ENCODE results near the gene TP53BP2.
"Not testable (repeated sequence)": the region's sequence is repeated elsewhere in the genome, so short reads cannot be mapped to it uniquely, and the experiment has no call there.

Gene TP53BP2

DNA sequence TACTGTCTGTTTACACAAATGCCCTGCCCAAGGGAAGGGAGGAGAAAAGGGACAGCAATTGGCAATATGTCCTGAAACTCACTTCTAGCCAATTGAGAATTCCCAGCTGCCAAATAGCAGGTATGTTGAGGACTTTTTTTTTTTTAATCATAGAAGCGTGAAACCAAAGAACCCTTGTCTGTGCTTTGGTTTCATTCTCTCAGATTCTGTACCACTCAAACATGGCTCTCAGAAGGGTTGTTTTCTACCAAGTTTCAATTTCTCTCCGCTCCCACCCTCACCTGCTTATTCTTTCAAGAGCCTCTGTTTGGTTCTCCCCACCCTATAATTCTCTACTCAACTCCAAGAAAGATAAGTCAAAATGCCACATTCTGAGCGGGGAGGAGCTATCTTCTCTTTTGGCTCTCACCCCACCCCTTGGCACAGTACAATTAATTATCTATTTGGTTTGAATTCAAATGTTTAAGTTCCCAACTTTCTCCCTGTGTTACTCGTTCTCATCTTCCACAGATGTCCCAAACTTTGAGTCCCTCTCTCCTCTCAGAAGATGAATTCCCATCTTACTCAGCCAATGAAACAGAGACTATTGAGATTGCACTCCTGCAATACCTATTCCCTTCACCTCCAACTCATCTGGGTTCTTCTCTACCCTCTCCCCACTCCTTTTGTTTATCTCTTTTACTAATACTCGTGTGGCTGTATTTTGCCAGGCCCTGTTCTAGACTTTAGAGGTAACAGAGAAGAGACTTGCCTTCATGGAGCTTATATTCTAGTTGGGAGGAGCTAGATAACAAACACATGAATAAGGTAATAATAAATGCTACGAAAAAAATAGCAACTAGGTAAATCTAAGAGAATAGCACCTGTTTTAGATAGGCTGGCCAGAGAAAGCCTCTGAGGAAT is 3.9 kb upstream of the TP53BP2 start:
- DNase-seq: peak; percentile 38

DNA sequence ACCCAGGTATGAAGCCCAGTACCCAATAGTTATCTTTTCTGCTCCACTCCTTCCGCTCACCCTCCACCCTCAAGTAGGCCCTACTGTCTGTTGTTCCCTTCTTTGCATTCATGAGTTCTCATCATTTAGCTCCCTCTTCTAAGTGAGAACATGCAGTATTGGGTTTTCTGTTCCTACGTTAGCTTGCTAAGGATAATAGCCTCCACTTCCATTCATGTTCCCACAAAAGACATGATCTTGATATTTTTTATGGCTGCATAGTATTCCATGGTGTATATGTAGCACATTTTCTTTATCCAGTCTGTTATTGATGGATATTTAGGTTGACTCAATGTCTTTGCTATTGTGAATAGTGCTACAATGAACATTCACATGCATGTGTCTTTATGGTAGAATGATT is 2.8 kb upstream of the TP53BP2 start:
- DNase-seq: no peak

DNA sequence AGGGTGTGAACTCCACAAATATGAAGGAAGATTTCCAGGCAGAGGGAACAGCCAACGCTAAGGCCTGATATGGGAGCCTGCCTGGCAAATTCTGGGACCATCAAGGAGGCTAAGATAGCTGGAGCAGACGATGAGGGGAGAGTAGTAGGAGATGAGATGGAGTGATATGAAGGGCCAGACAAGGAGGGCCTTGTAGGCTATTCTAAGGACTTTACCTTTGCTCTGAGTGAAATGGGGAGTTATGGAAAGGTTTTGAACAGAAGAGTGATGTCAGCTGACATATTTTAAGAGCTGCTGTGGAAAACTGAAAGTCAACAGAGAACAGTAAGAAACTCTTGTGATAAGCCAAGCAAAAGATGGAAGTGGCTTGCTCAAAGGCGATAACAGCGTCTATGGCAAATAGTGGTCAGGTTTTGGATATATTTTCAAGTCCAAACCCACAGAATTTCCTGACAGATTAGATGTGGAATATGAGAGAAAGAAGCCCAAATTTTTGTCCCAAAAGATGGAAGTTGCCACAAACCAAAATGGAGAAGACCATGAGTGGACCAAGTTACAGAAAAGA is 2.1 kb upstream of the TP53BP2 start:
- DNase-seq: peak; percentile 64

DNA sequence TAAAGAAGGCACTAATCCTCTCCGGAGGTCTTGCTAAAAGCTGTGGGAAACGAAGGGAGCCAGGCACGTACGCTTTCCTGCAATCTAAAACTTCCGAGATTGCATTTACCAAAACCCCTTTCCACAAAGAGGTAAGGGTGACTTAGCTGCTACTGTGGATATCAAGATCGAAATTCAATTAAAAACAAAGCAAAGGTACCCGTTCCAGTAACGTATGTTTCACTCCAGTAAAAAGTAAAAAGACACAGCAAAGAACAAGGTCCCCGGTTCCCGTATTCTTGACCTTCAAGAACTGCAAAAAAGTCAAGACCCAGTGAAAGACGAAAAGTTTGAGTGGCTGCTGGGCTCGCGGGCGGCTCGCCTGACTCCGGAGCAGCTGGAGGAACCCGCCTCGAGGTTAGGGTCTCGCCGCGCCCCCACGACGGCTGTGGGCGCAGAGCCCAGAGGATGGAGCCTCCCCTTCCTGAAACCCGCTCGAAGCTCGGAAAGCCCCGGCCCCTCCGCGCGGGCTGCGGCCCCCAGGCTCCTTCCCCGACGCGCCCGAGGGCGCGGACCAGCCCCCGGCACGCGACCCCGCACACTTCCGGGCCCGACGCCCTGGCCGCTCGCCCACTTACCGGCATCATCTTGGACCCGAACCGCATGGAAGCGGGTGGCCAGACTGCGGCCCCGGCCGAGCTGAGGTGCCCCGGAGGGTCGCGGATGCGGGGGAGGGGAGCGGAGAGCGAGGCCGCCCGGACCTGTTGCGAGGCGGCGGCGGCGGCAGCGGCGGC is 524 bp downstream of the TP53BP2 start:
- DNase-seq: peak; percentile 71

DNA sequence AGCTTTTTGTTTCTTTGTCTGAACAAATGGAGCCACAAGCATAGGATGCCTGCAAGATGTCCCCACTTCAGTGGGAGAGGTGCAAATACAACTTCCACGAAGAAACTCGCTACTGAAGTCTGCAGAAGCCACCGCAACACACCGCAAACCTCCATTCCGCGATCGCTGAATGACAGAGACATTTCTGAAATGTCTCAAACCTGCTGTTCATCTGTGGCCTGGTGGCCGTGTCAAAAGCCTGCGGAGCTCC is 1.0 kb downstream of the TP53BP2 start:
- peak; percentile 57 for DNase-seq

DNA sequence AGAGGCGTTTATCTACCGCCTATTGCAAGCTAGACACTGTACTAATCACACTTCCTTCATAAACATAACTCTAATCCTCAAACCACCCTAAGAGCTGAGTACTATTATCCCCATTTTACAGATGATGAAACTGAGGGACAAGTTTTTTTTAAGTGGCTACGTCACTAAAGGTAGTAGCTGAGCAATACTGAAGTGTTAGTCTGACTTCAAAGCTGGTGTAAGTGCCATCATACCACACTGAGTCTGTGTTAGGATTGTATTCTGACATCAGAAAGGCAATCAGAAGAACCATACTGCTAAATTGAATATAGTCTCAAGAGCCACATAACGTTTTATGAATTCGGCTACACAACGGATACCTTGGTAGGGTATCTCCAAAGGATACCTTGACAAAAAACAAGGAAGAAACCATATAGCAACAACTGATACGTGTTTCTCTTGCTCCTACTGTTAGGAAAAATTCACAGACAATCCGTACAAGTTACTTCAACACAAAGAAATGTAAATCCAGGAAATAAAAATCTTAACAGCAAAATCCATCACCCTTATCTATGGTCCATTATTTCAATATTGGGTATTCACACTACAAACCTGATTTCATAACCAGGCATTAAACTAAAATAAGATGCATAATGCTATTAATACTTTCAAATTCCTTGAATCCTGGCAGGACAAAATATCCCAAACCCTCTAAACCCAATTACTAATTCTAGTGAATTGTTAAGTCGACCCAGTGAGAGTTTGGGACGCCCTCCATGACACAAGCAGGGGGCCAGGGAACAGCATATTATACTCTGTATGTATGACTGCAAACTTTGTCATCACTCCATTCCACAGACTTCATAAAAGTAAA is 1.6 kb downstream of the TP53BP2 start:
- no peak for DNase-seq

DNA sequence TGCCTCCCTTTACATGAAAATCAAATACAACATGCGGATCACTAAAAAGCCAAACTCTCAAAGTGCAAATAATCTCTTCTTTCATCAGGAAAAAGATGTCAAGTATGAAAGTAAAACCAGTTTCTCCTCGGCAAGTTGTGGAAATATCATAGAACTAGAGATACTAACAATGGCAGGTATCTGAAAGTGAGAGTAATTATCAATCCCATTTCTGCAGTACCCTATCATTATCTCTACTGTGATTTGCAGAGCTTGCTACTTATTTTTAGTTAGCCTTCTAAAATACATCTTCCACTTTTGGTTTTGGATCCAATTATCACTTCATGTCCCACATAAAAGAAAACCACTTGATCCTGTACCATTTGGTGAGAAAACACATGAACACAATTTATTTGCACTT is 3.0 kb downstream of the TP53BP2 start:
- no peak for DNase-seq

DNA sequence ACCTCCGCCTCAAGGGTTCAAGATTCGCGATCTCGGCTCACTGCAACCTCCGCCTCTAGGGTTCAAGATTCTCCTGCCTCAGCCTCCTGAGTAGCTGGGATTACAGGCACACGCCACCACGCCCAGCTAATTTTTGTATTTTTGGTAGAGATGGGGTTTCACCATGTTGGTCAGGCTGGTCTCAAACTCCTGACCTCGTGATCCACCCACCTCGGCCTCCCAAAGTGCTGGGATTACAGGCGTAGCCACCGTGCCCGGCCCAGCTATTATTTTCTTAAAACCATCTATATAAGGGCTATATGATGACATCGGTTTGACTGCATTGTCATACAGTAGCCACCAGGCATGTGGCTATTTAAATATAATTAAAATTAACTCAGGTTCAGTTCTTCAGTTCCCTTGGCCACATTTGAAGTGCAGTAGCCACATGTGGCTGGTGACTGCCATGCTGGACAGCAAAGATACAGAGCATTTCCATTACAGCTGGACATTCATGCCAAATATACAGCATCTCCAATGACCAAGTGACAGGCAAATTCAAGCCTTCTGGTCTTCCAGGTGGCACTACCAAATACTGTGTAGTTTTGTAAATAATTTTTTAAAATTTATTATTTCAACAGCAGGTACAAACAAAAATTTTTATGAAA is 3.6 kb downstream of the TP53BP2 start:
- not testable (repeated sequence) for DNase-seq

DNA sequence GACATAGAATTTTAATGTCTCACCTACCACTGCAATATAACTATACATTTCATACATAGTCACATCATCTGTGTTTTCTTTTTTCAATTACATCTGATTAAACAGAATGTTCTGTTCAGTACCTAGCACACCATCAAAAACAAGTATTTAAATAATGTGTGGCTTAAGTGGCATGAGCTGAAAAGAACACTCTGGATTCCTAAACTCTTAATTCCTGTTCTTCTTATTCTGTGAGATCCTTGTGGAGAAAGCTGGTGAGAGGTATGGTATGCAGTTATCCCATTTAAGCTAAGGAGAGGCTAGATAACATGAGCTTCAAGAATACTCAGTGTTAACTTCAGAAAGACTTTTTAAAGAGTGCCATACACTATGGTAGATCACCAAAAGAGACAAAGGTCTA is 5.5 kb downstream of the TP53BP2 start:
- no peak for DNase-seq

DNA sequence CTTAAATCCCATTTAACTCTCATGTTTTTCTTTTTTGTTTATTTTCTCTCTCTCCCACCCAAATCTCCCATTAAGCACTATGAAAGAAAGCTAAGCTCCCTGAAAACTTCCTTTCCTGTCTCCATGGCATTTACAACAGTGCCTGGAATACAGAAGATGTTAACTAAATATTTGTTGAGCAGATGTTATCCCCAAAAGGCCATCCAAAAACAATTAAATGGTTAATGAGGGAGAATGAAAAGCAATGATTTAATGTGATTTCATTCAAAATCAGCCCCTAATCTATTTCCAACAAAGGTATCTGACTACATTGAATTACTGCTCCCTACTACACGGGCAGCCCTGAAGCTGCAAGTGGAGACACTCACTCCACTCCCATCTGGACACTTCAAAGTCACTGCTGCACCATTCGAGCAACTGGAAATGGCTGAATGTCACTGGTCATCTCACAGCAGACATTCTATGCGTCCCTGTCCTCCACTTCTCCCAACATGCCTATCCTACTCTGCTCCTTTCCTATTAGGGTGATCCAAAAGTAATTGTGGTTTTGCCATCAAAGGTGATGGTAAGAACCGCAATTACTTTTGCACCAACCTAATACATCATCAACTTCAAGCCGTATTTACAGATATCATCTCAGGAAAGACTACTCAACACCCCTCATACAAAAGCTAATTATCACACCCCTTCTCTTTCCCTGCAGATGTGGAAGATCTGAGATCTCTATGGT is 7.5 kb downstream of the TP53BP2 start:
- no peak for DNase-seq

DNA sequence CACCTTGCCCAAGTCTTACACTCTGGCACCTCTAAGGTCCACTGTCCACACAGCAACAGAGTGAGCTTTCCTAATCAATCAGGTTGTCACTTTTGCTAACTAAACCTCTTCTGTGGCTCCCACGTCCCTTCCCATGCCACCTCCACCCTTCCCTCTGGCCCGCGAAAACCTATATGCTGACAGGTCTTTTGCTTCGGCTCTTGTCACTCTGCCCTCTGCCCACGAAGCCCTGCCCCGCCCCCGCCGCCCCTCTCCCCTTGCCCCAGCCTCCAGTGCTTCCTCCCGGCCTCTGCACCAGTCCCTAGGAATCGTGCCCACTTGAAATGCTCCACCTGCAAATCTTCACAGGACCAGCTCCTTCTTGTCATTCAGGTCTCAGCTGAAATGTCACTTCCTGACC is 8.1 kb downstream of the TP53BP2 start:
- DNase-seq: no peak

DNA sequence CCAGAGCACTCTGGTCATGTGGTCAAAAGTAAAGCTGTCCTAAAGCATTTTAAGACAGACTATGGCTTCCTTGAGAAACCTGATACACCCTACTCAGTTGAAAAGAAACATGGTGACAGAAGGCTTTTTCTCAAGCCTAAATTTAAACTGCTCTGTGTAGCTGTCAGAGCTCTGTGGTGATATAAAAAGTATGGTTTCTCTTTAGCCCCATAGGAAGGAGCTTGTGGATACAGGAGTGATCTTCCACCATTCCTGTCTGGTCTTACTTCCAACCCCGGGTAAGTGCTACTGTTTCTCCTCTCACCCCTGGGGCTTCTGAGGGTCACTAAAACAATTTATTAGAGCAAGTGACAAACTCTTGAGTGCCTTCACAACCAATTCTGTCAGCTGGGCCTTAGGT is 8.5 kb downstream of the TP53BP2 start:
- no peak for DNase-seq

DNA sequence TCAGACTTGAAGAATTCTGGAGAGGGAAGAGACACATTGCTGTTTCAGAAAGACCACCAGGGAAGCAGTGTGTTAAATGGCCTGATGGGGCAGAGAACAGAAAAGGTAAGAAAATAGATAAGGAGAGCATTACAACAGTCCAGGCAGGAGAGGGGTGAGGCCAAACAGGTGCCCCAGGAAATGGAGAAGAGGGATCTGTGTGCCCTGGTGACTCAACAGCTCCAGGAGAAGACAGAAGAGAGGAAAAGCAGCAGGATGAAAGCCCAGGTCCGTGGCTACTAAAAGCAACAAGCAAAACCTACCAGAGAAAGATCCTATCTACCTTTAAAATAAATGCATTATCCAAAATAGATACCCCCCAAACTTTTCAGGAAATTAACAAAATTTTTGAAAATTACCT is 9.2 kb downstream of the TP53BP2 start:
- DNase-seq: no peak

DNA sequence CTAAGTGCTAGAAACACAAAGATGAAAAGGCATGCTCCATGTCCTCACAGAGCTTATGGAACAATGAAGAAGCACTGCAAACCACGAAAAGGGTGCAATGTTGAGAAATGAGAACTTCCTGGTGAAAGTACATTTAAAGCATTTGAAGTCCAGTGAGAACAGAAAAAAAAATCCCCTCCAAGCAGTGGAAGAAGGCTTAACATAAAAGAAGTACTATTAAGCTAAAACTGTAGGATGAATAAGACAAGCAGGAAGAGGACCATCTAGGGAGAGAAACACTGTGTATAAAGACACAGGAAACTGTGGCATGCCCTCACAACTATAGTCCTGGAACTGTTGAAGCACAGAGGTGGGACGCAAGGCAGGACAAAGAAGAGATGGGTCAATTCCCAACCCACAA is 10.0 kb downstream of the TP53BP2 start:
- DNase-seq: no peak

DNA sequence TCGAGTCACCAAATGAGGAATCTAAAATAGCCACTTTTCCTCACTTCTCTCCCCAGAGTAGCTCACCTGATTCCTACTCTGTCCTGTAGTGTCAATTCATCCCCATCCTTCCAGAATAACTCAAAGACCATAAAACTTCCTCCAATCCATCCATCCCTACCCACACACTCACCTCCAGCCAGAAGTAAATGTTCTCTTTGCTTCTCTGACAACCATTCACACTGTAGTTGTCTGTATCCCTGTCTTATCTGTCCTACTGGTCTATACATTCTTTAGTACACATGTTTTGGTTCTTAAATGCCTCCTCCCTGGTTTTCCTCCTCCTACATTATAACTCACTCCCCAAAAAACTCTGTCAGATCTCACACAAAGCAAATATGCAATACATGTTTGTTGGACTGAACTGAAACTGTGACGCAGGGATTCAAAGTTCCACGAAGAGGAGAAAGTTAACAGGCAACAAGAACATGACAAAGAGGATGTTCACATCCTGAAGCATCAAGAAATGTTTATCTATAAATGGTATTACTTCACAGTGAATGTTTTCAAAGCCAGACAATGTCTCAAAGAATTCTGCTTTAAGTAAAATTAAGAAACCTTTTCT is 11.0 kb downstream of the TP53BP2 start:
- DNase-seq: no peak

DNA sequence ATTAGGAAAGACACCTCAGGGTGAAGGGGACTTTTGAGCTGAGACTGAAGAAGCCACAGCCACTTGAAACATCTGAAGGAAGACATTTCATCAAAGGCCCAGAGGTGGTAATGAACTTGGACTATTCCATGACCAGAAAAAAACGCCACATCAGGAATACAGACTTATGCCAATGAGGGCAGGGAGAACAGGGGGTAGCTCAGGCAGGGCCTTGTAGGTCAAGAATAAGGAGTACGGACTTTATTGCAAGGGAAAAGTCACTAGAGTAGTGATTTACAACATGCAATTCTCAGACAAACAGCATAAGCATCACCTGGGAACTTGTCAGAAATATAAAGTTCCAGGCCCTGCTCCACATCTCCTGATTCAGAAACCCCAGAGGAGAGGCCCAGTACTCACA is 11.8 kb downstream of the TP53BP2 start:
- no peak for DNase-seq

DNA sequence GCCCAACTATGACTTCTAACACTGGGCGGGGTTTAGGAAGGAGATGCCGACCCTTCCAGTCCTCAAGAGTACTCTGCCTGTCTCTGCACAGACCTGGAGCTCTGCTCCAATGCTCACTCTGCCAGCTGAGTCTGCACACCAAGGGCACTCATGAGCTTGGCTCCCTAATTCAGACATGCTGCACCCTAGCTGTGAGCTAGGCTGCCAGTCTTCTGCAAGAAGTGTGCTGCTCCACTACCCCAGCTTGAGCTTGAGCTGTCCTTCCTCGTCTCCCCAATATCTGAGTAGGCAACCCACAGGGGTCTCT is 13.2 kb downstream of the TP53BP2 start:
- no peak for DNase-seq

DNA sequence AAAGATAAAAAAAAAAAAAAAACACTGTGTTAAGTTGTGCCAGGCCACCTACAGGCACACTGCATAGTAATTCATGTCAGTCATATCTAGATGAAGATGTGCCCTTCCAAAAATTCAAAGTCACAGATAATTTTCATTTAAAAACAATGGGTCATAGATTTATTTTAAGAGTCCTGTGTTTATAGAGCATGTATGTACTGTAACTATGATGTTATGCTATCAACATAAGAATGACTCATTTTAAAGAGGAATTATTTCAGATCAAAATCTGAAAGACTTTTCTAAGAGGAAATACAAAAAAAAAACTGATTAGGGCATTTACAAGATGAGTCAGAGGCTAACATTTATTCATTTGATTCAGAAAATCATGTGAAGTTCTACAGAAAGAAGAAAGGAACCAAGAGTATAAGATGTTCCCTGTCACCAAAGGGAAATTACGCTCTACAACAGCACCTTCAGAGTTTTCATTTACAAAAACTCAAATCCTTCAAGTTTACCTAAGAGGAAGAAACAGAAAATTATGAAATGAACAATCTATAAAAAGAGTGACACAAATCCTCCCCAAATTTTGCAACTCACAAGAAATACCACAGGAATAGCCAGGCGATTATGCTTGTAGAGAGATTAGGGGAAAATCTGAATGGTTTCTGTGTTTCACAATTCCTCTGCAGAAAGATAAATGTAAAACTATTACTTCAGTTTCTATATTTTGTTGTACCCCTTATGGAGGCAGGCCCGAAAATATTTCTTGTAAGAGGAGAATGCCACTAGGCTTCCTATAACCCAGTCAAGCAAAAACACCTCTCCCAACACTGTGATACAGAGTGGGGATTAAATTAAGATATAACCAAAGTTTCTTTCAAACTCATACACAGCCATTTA is 13.8 kb downstream of the TP53BP2 start:
- DNase-seq: peak; percentile 69

DNA sequence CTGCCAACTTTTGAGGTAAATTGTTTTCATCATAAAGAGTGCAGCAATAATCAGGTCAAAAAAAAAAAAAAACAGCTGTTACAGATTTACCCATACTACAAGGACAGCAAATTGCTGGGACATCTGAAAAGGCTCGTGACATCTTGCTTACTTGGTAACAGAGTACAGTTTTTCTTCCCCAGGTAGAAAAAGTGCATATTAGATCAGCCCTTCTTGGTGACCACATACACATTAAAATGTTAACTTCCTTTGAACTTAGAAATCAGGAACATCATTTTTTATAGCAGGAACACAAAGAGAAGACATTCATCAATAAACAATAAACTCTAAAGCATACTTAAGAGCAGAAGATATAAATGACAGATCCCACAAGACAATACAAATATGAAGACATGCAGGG is 16.1 kb downstream of the TP53BP2 start:
- DNase-seq: no peak

DNA sequence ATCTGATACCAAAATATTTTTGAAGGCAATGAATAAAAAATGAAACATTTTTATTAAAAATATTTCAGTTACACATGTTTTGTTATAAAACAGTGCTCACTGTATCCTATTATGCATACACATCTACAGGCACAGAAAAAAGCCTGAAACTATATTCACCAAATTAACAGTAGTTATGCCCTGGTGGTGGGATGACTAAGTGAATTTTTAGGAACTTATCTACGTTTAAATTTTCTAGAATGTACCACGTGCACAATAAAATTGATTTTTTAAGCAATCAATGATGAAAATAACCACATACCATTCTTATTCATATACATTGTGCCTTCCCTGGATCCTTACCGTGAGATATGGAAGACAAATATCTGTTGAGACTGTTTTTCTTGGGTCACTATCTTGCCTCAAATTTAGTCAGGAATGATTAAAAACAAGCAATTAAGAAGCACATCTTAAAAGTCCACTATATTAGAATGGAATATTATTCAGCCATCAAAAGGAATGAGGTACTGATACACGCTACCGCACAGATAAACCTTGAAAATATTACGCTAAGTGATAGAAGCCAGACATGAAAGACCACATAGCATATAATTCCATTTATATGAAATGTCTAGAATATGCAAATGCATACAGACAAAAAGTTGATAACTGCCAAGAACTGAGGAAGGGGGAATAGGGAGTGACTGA is 17.4 kb downstream of the TP53BP2 start:
- no peak for DNase-seq

Data from hematopoietic multipotent progenitor cell treated with erythropoietin and hydrocortisone succinate and interleukin-3 and kit ligand, for 4 days (in vitro differentiated cells).